Measurements from ENCODE around the gene FAM3D. TPM values are rescaled to one million over a fixed set of nuclear protein-coding genes. Genes with fewer than 3 reads are reported as not detected.

Gene FAM3D
- total RNA-seq, 1 experiment from 2014 or later: not detected

- no peaks in the 10 kb centered on the region for H3K27me3 ChIP-seq (ENCODE audit: control insufficient read depth, insufficient read depth, low read length)
- BruUV-seq (replicated peaks): no TSS peak
- CTCF ChIA-PET: interaction anchor here (0.7 kb wide), 1 partner anchor 36 kb away, joined by 5 read pairs; no protein-coding TSS in a partner anchor
- intact Hi-C loops (cut with micrococcal nuclease; ENCODE audit: unreplicated experiment) (loop anchor here (5.0 kb wide), 1 partner anchor 40 kb away; no protein-coding TSS in a partner anchor), in situ Hi-C loops (cut with HindIII; ENCODE audit: low pct_unique_long_range_greater_than_20kb, low sequenced_read_pairs) (no loop called here)
- H3K27ac ChIP-seq (ENCODE audit: low read length): no peak overlapping the region
- ATAC-seq (peak; percentile 27), DNase-seq (ENCODE audit: low read depth, low spot score) (no peak)
- H3K9me3 ChIP-seq (ENCODE audit: control insufficient read depth, insufficient read depth, low read depth, low read length): no peaks in the 10 kb centered on the region
- peaks cover 12% of the 10 kb centered on the region for H3K4me1 ChIP-seq (ENCODE audit: control insufficient read depth, insufficient read depth, low read length)
- H3K36me3 ChIP-seq (ENCODE audit: control insufficient read depth, insufficient read depth, low read length): no peaks in the 10 kb centered on the region
- TF ChIP-seq REST (IDR thresholded peaks at IDR 0.05; ENCODE audit: insufficient read depth in 1 of 2, low read depth in 2 of 2, low read length in 1 of 2) (no peak), CTCF (IDR thresholded peaks at IDR 0.05) (no peak), SIN3A (IDR thresholded peaks at IDR 0.05; ENCODE audit: borderline replicate concordance, insufficient read depth, low read depth, low read length) (no peak), POLR2AphosphoS5 (IDR thresholded peaks at IDR 0.05; ENCODE audit: low read depth, low read length) (no peak), TCF7L2 (IDR thresholded peaks at IDR 0.05; ENCODE audit: low read depth, low read length) (no peak)
- POLR2A ChIA-PET: no interaction called here
- no peak overlapping the region for H3K4me3 ChIP-seq (ENCODE audit: low read depth in 2 of 2, low read length in 2 of 2)
These were observed 39.0 kb downstream of the FAM3D start for GRCh38 chr3:58627570-58627885.

GRCh38 chr3:58626841-58627569 lies 39.6 kb downstream of the FAM3D start:
- no TSS peak for BruUV-seq (replicated peaks)
- ChIA-PET POLR2A (no interaction called here), CTCF (interaction anchor here (0.6 to 0.7 kb wide), 2 partner anchors 36 to 53 kb away, joined by 3 to 5 read pairs; no protein-coding TSS in a partner anchor)
- intact Hi-C loops (cut with micrococcal nuclease; ENCODE audit: unreplicated experiment) (loop anchor here (5.0 kb wide), 1 partner anchor 40 kb away; no protein-coding TSS in a partner anchor), in situ Hi-C loops (cut with HindIII; ENCODE audit: low pct_unique_long_range_greater_than_20kb, low sequenced_read_pairs) (no loop called here)
- Histone ChIP-seq H3K27ac (ENCODE audit: low read length) (no peak overlapping the region), H3K9me3 (ENCODE audit: control insufficient read depth, insufficient read depth, low read depth, low read length) (no peaks in the 10 kb centered on the region), H3K4me3 (ENCODE audit: low read depth in 2 of 2, low read length in 2 of 2) (no peak overlapping the region), H3K36me3 (ENCODE audit: control insufficient read depth, insufficient read depth, low read length) (no peaks in the 10 kb centered on the region), H3K27me3 (ENCODE audit: control insufficient read depth, insufficient read depth, low read length) (no peaks in the 10 kb centered on the region), H3K4me1 (ENCODE audit: control insufficient read depth, insufficient read depth, low read length) (peaks cover 12% of the 10 kb centered on the region)
- TF ChIP-seq SIN3A (IDR thresholded peaks at IDR 0.05; ENCODE audit: borderline replicate concordance, insufficient read depth, low read depth, low read length) (no peak), REST (IDR thresholded peaks at IDR 0.05; ENCODE audit: insufficient read depth in 1 of 2, low read depth in 2 of 2, low read length in 1 of 2) (no peak), POLR2AphosphoS5 (IDR thresholded peaks at IDR 0.05; ENCODE audit: low read depth, low read length) (no peak), CTCF (IDR thresholded peaks at IDR 0.05) (no peak), TCF7L2 (IDR thresholded peaks at IDR 0.05; ENCODE audit: low read depth, low read length) (no peak)
- ATAC-seq: peak; percentile 20; the same call in 1 of the 2 replicates
- no peak for DNase-seq (ENCODE audit: low read depth, low spot score)

Measured in Panc1 (cell line).